ENCODE measurements around the gene LXN. TPM values are rescaled to one million over a fixed set of nuclear protein-coding genes. Genes with fewer than 3 reads are reported as not detected.

The LXN gene
- total and polyA plus RNA-seq, 7 experiments from 2014 or later, result 2.1 to 18.8 (median 6.7) TPM

DNA sequence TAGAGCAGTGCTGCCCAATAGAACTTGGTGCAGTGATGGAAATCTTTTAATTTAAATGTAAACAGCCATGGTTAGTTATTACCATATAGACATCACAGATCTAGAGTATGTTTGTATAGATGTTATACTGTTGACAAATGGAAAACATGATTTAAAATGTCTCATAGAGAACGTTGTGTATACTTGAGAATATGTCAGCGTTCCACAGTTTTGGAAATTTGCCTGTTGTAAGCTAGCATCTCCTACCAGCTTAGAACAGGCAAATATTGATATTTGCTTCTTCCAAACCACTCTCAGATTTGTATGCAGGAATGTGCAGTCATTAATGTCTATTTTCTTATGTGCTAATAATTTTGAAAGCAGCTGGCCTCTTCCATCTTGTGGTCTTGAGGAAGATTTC, 8.4 kb upstream of the LXN start:
- Histone ChIP-seq H3K27ac (ENCODE audit: low read depth, low read length) (no peak overlapping the region), H3K27me3 (ENCODE audit: control insufficient read depth in 2 of 2, insufficient read depth in 2 of 2, low read length in 2 of 2) (no peaks in the 10 kb centered on the region), H3K9me3 (ENCODE audit: control insufficient read depth in 2 of 3, low read length in 3 of 3) (no peaks in the 10 kb centered on the region), H3K4me1 (ENCODE audit: control insufficient read depth in 2 of 2, insufficient read depth in 2 of 2, low read length in 2 of 2) (no peaks in the 10 kb centered on the region), H3K36me3 (ENCODE audit: control insufficient read depth in 2 of 3, insufficient read depth in 3 of 3, low read length in 3 of 3) (peaks cover 4 to 27% (median 5%) of the 10 kb centered on the region in 3 experiments), H3K4me3 (ENCODE audit: low read length) (no peak overlapping the region)
- CTCF ChIA-PET, result no interaction called here
- Mint-ChIP-seq H3K9me3 (no peaks in the 10 kb centered on the region), H3K27ac (no peak overlapping the region), H3K4me1 (peaks cover 0 to 2% (median 0%) of the 10 kb centered on the region in 7 donors), H3K27me3 (no peaks in the 10 kb centered on the region), H3K36me3 (peaks cover 5 to 35% (median 15%) of the 10 kb centered on the region in 5 donors), H3K4me3 (no peak overlapping the region)
- POLR2A ChIA-PET, result no interaction called here
- intact Hi-C loops (cut with micrococcal nuclease), result no loop called here
- no peak for DNase-seq
- no peak for ATAC-seq

- H3K27ac ChIP-seq (ENCODE audit: low read depth, low read length), result no peak overlapping the region
- Mint-ChIP-seq H3K27me3 (no peaks in the 10 kb centered on the region), H3K9me3 (no peaks in the 10 kb centered on the region), H3K4me3 (no peak overlapping the region), H3K4me1 (peaks cover 0 to 2% (median 0%) of the 10 kb centered on the region in 7 donors), H3K27ac (no peak overlapping the region), H3K36me3 (peaks cover 5 to 29% (median 15%) of the 10 kb centered on the region in 5 donors)
- H3K4me3 ChIP-seq (ENCODE audit: low read length), result no peak overlapping the region
- ATAC-seq, result no peak
- H3K4me1 ChIP-seq (ENCODE audit: control insufficient read depth in 2 of 2, insufficient read depth in 2 of 2, low read length in 2 of 2), result no peaks in the 10 kb centered on the region
- intact Hi-C loops (cut with micrococcal nuclease), result no loop called here
- CTCF ChIA-PET, result no interaction called here
- POLR2A ChIA-PET, result no interaction called here
- no peaks in the 10 kb centered on the region for H3K9me3 ChIP-seq (ENCODE audit: control insufficient read depth in 2 of 3, low read length in 3 of 3)
- no peaks in the 10 kb centered on the region for H3K27me3 ChIP-seq (ENCODE audit: control insufficient read depth in 2 of 2, insufficient read depth in 2 of 2, low read length in 2 of 2)
- peaks cover 4 to 24% (median 5%) of the 10 kb centered on the region in 3 experiments for H3K36me3 ChIP-seq (ENCODE audit: control insufficient read depth in 2 of 3, insufficient read depth in 3 of 3, low read length in 3 of 3)
- DNase-seq, result no peak
Measured at GRCh38 chr3:158679547-158680000, 7.1 kb upstream of the LXN start.

- intact Hi-C loops (cut with micrococcal nuclease), result no loop called here
- Mint-ChIP-seq H3K36me3 (peaks cover 4 to 22% (median 15%) of the 10 kb centered on the region in 5 donors), H3K4me1 (peaks cover 0 to 2% (median 0%) of the 10 kb centered on the region in 7 donors), H3K9me3 (no peaks in the 10 kb centered on the region), H3K27me3 (no peaks in the 10 kb centered on the region), H3K27ac (no peak overlapping the region), H3K4me3 (no peak overlapping the region)
- Histone ChIP-seq H3K9me3 (ENCODE audit: control insufficient read depth in 2 of 3, low read length in 3 of 3) (no peaks in the 10 kb centered on the region), H3K4me3 (ENCODE audit: low read length) (no peak overlapping the region), H3K27me3 (ENCODE audit: control insufficient read depth in 2 of 2, insufficient read depth in 2 of 2, low read length in 2 of 2) (no peaks in the 10 kb centered on the region), H3K27ac (ENCODE audit: low read depth, low read length) (no peak overlapping the region), H3K36me3 (ENCODE audit: control insufficient read depth in 2 of 3, insufficient read depth in 3 of 3, low read length in 3 of 3) (peaks cover 4 to 20% (median 5%) of the 10 kb centered on the region in 3 experiments), H3K4me1 (ENCODE audit: control insufficient read depth in 2 of 2, insufficient read depth in 2 of 2, low read length in 2 of 2) (no peaks in the 10 kb centered on the region)
- CTCF ChIA-PET, result no interaction called here
- POLR2A ChIA-PET, result no interaction called here
- no peak for DNase-seq
- ATAC-seq, result no peak
Measured at GRCh38 chr3:158678687-158679086, 6.2 kb upstream of the LXN start.

GRCh38 chr3:158671821-158672214, 630 bp downstream of the LXN start:
- H3K4me3 Mint-ChIP-seq, result peak overlapping the region; percentile 82 to 97 (median 92)
- DNase-seq (peak in 2 of 9 donors; percentile 0 to 1), ATAC-seq (no peak)
- intact Hi-C loops (cut with micrococcal nuclease), result loop anchor here (1.0 to 2.0 kb wide), 9 partner anchors 13 to 131 kb away; partner anchors contain the start of gene MFSD1 (in 2 of the 2)
- Histone ChIP-seq H3K27ac (ENCODE audit: low read depth, low read length) (peak overlapping the region; percentile 71), H3K36me3 (ENCODE audit: control insufficient read depth in 2 of 3, insufficient read depth in 3 of 3, low read length in 3 of 3) (peaks cover 0 to 15% (median 0%) of the 10 kb centered on the region in 3 experiments), H3K9me3 (ENCODE audit: control insufficient read depth in 2 of 3, low read length in 3 of 3) (no peaks in the 10 kb centered on the region), H3K27me3 (ENCODE audit: control insufficient read depth in 2 of 2, insufficient read depth in 2 of 2, low read length in 2 of 2) (no peaks in the 10 kb centered on the region), H3K4me3 (ENCODE audit: low read length) (peak overlapping the region; percentile 79), H3K4me1 (ENCODE audit: control insufficient read depth in 2 of 2, insufficient read depth in 2 of 2, low read length in 2 of 2) (peaks cover 15 to 19% of the 10 kb centered on the region in 2 donors)
- H3K27me3 Mint-ChIP-seq, result no peaks in the 10 kb centered on the region
- no peaks in the 10 kb centered on the region for H3K9me3 Mint-ChIP-seq
- peak overlapping the region; percentile 67 to 97 (median 91) for H3K27ac Mint-ChIP-seq
- ChIA-PET CTCF (interaction anchor here (0.8 to 2.3 kb wide), 5 partner anchors 11 to 50 kb away, joined by 3 to 7 read pairs (median 3); no protein-coding TSS in a partner anchor), POLR2A (interaction anchor here (0.6 to 1.0 kb wide), 3 partner anchors 11 to 28 kb away, joined by 3 to 6 read pairs (median 4); partner anchors contain the start of gene GFM1)
- H3K4me1 Mint-ChIP-seq, result peaks cover 13 to 40% (median 33%) of the 10 kb centered on the region in 7 donors
- H3K36me3 Mint-ChIP-seq, result peaks cover 0 to 17% (median 5%) of the 10 kb centered on the region in 5 donors

DNA sequence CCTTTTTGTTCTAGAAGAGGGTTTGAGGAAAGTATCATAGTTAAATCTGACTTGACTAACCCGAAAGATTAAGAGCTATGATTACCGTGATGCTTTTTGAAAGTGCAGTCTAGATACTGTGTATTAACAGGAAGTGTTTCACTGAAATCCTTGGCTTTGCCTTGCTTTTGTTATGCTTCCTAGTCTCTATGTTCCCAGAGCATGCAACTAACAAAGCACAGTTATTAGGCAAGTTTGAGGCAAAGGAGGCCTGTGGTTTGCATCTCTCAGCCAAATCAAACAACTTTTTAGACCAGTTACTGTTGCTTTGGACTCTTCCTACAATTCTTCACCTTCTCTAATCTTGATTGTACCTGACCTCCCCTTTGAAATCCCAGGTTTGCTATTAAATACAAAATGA, 3.9 kb downstream of the LXN start:
- Histone ChIP-seq H3K4me3 (ENCODE audit: low read length) (no peak overlapping the region), H3K27ac (ENCODE audit: low read depth, low read length) (no peak overlapping the region), H3K9me3 (ENCODE audit: control insufficient read depth in 2 of 3, low read length in 3 of 3) (no peaks in the 10 kb centered on the region), H3K4me1 (ENCODE audit: control insufficient read depth in 2 of 2, insufficient read depth in 2 of 2, low read length in 2 of 2) (peaks cover 15 to 19% of the 10 kb centered on the region in 2 donors), H3K27me3 (ENCODE audit: control insufficient read depth in 2 of 2, insufficient read depth in 2 of 2, low read length in 2 of 2) (no peaks in the 10 kb centered on the region), H3K36me3 (ENCODE audit: control insufficient read depth in 2 of 3, insufficient read depth in 3 of 3, low read length in 3 of 3) (peaks cover 0 to 44% (median 0%) of the 10 kb centered on the region in 3 experiments)
- H3K9me3 Mint-ChIP-seq, result no peaks in the 10 kb centered on the region
- DNase-seq, result no peak
- intact Hi-C loops (cut with micrococcal nuclease), result no loop called here
- ChIA-PET CTCF (no interaction called here), POLR2A (interaction anchor here (1.1 kb wide), 1 partner anchor 133 kb away, joined by 4 read pairs; the partner anchor contains the start of gene MFSD1)
- H3K4me1 Mint-ChIP-seq, result peaks cover 13 to 42% (median 34%) of the 10 kb centered on the region in 7 donors
- H3K36me3 Mint-ChIP-seq, result peaks cover 0 to 38% (median 11%) of the 10 kb centered on the region in 5 donors
- no peaks in the 10 kb centered on the region for H3K27me3 Mint-ChIP-seq
- no peak for ATAC-seq
- H3K4me3 Mint-ChIP-seq, result no peak overlapping the region
- no peak overlapping the region for H3K27ac Mint-ChIP-seq

DNA sequence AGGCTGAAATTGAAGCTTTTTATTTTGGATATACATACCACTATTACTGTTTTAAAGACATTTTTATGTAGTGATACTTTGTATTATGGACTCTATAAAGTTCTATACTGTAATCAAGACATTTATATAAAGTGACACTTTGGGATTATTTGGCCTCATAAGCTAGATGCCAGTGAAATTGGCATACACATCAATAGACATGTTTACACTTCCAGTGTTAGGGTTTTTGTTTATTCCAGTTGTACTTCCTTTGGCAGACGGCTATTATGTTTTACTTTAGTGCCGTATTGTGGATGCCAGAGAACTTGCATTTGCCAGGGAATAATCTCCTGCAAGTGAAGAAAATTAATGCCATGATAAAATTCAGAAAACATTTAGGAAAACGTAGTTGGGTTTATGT, 6.0 kb downstream of the LXN start:
- ATAC-seq, result no peak
- Mint-ChIP-seq H3K36me3 (peaks cover 0 to 38% (median 13%) of the 10 kb centered on the region in 5 donors), H3K27ac (no peak overlapping the region), H3K27me3 (no peaks in the 10 kb centered on the region), H3K4me3 (no peak overlapping the region), H3K4me1 (peaks cover 7 to 25% (median 17%) of the 10 kb centered on the region in 7 donors), H3K9me3 (no peaks in the 10 kb centered on the region)
- peaks cover 6 to 7% of the 10 kb centered on the region in 2 donors for H3K4me1 ChIP-seq (ENCODE audit: control insufficient read depth in 2 of 2, insufficient read depth in 2 of 2, low read length in 2 of 2)
- no peaks in the 10 kb centered on the region for H3K9me3 ChIP-seq (ENCODE audit: control insufficient read depth in 2 of 3, low read length in 3 of 3)
- H3K4me3 ChIP-seq (ENCODE audit: low read length), result no peak overlapping the region
- no peaks in the 10 kb centered on the region for H3K27me3 ChIP-seq (ENCODE audit: control insufficient read depth in 2 of 2, insufficient read depth in 2 of 2, low read length in 2 of 2)
- DNase-seq, result no peak
- no peak overlapping the region for H3K27ac ChIP-seq (ENCODE audit: low read depth, low read length)
- CTCF ChIA-PET, result no interaction called here
- POLR2A ChIA-PET, result no interaction called here
- H3K36me3 ChIP-seq (ENCODE audit: control insufficient read depth in 2 of 3, insufficient read depth in 3 of 3, low read length in 3 of 3), result peaks cover 5 to 51% (median 8%) of the 10 kb centered on the region in 3 experiments
- intact Hi-C loops (cut with micrococcal nuclease), result no loop called here

DNA sequence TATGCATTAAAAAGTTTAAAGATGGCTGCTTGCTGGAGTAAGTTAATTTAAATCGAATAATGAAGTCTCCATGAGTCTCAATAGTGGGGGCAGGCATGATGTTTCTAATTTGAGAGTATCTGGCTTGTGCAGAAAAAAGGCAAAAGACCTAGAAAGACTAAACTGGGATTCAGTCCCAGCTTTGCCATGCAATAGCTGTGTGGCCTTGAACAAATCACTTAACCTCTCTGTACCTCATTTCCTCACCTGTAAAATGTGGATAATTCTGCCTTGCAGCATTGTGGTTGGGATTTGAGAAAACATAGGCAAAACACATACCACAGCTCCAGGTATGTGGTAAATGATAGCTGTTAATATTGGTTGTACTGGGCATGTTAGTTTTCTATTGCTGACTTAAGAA, 8.6 kb downstream of the LXN start:
- Mint-ChIP-seq H3K4me3 (no peak overlapping the region), H3K36me3 (peaks cover 0 to 42% (median 21%) of the 10 kb centered on the region in 5 donors), H3K4me1 (peaks cover 0 to 17% (median 6%) of the 10 kb centered on the region in 7 donors), H3K27ac (peak overlapping the region in 2 of 9 donors; percentile 12 to 42), H3K27me3 (no peaks in the 10 kb centered on the region), H3K9me3 (no peaks in the 10 kb centered on the region)
- no peaks in the 10 kb centered on the region for H3K4me1 ChIP-seq (ENCODE audit: control insufficient read depth in 2 of 2, insufficient read depth in 2 of 2, low read length in 2 of 2)
- H3K36me3 ChIP-seq (ENCODE audit: control insufficient read depth in 2 of 3, insufficient read depth in 3 of 3, low read length in 3 of 3), result peaks cover 15 to 61% (median 17%) of the 10 kb centered on the region in 3 experiments
- no peak overlapping the region for H3K27ac ChIP-seq (ENCODE audit: low read depth, low read length)
- no peaks in the 10 kb centered on the region for H3K27me3 ChIP-seq (ENCODE audit: control insufficient read depth in 2 of 2, insufficient read depth in 2 of 2, low read length in 2 of 2)
- intact Hi-C loops (cut with micrococcal nuclease), result no loop called here
- H3K4me3 ChIP-seq (ENCODE audit: low read length), result no peak overlapping the region
- POLR2A ChIA-PET, result interaction anchor here (0.7 kb wide), 1 partner anchor 1836 kb away, joined by 3 read pairs; no protein-coding TSS in a partner anchor
- no peak for ATAC-seq
- no peak for DNase-seq
- H3K9me3 ChIP-seq (ENCODE audit: control insufficient read depth in 2 of 3, low read length in 3 of 3), result no peaks in the 10 kb centered on the region
- CTCF ChIA-PET, result interaction anchor here (1.4 to 1.5 kb wide), 2 partner anchors 18 to 128 kb away, joined by 3 to 4 read pairs; no protein-coding TSS in a partner anchor
